ENCODE data around the gene LDLRAD3.
"Not testable (repeated sequence)": the region's sequence is repeated elsewhere in the genome, so short reads cannot be mapped to it uniquely, and the experiment has no call there.

The LDLRAD3 gene

DNA sequence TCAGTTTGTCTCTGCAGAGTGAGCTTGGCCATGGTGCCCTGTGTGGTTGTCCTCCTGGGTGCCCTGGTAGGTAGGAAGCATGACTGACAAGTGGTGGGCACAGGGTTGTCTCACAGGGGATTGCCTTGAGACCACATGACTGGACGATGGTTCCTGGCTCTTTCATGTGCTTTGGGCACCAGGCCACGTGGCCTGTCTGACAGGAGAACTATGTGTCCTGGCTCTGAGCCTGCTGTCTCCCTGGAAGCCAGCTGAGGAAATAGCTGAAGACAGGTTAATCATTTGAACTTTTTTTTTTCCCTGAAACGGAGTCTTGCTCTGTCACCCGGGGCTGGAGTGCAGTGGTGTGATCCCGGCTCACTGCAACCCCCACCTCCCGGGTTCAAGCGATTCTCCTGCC is 93.2 kb downstream of the LDLRAD3 start:
- in situ Hi-C loops (cut with HindIII; ENCODE audit: low sequenced_read_pairs), result no loop called here

DNA sequence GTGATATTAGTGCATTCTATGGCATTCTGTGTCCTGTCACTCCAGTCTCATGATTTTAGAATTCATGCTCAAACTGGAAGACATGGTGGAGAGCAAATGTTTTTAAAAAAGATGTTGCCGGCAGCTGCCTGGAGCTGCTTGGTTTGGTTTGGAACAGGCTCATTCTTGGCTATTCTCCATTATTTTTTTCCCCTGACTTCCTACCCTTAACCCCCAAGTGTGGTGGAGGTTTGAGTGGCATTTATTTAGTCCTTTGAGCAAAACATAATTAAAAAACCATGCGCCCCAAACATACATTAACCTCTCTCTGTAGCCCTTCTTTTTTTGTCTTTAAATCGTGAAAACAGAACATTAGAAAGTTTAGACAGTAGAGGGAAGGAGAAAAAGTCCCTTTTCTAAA is 94.7 kb downstream of the LDLRAD3 start:
- in situ Hi-C loops (cut with HindIII; ENCODE audit: low sequenced_read_pairs), result no loop called here

DNA sequence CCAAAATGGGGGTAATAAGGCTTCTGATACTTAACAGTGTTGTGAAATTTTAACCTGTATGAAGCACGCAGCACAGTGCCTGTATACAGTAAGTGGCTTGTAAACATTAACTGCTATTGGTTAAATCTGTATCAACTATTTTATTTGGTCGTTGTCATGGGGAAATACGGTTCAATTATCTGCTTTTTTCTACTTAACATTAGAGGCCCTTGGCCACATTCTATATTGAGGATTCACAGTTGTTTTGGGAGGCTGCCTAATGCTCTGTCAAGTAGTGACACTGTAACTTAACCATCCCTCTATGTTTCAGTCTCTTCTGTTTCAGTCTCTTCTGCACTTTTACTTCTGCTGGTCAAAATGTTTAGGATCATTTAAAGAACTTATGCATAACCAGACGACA is 95.6 kb downstream of the LDLRAD3 start:
- in situ Hi-C loops (cut with HindIII; ENCODE audit: low sequenced_read_pairs), result no loop called here

DNA sequence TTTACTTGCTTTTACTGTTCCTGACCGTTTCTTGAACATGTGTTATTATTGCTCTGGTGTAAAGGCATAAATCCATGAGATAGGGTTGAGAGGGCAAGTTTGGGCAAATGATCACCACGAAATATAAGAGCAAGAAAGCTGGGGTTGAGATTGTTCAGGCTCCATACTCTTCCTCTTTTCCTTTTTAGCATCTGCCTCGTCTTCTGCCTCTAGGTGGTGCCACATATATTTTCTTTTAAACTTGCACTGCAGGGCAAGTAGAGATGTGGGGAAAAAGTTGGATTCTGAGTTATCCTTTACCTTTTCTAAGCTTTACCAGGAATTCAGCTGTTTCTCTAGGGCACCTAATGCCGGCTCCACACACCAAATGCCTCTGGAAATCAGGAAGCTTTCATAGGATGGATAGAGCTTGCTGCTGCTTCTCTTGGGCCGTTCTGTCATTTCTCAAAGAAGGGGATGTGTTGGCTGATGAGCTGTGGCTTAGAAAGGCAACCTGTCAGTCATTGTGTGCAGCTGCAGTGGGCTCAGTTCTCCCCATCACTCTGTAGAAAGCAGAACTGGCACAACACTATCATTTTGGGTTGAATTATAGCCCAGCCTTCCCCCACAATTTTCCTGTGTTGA is 98.2 kb downstream of the LDLRAD3 start:
- in situ Hi-C loops (cut with HindIII; ENCODE audit: low sequenced_read_pairs), result no loop called here

DNA sequence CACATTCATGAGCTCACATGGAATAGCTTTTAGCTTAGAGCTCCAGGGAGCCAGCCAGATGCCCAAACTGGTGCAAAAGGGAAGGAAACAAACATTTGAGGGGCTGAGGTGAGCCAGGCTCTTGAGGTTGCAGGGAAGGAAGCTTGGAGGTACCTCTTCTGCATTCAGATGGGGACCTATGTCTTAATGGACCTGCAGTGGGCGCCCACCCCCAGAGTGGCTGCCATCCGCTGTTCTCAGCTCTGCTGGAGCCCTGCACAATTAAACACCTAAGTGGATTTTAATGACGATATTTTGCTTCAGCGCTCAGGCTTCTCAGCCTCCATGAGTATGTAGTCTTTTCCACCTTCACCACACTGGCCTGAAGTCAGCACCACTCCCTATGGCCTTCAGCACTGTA is 100.8 kb downstream of the LDLRAD3 start:
- in situ Hi-C loops (cut with HindIII; ENCODE audit: low sequenced_read_pairs), result no loop called here

DNA sequence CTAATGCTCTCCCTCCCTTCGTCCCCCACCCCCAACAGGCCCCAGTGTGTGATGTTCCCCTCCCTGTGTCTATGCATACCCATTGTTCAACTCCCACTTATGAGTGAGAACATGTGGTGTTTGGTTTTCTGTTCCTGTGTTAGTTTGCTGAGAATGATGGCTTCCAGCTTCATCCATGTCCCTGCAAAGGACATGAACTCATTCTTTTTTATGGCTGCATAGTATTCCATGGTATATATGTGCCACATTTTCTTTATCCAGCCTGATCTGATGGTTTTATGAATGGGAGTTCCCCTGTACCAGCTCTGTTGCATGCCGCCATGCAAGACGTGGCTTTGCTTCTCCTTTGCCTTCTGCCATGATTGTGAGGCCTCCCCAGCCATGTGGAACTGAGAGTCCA is 102.1 kb downstream of the LDLRAD3 start:
- in situ Hi-C loops (cut with HindIII; ENCODE audit: low sequenced_read_pairs), result not testable (repeated sequence)

DNA sequence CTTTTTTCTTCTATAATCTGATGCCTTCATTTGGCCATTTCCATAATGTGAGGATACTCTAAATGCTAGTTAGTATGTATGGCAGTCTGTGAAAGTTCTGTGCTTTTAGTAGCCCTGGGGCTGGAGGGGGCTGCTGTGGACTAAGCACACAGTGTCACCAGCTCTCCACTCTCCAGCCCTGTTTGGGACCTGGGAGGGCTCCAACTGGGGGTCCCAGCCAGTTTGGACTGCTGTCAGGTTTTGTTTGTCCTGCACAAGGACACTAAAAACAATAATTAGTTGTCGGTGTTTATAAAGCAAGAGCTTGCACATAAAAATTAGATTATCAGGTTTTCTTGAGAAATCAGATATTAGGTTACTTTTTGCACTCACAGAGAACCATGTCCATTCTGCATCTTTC is 103.1 kb downstream of the LDLRAD3 start:
- in situ Hi-C loops (cut with HindIII; ENCODE audit: low sequenced_read_pairs), result no loop called here

DNA sequence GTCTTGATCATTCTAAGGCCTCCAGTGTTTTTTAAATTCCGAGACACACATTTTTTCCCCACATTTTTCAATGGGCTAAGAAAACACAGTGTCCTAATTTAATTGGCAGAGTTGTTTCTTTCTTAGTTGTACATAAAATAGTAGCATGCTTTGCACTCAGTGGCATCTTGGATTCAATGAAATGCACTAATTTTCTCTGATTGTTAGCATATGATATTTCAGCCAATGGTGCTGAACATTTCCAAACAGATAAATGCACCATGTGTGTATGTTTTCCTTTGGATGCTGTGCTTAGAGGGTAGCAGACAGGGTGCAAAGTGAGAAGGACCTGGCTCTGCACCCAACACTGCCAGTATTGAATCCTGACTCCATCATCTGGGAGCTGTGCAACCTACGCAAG is 103.5 kb downstream of the LDLRAD3 start:
- in situ Hi-C loops (cut with HindIII; ENCODE audit: low sequenced_read_pairs), result no loop called here

DNA sequence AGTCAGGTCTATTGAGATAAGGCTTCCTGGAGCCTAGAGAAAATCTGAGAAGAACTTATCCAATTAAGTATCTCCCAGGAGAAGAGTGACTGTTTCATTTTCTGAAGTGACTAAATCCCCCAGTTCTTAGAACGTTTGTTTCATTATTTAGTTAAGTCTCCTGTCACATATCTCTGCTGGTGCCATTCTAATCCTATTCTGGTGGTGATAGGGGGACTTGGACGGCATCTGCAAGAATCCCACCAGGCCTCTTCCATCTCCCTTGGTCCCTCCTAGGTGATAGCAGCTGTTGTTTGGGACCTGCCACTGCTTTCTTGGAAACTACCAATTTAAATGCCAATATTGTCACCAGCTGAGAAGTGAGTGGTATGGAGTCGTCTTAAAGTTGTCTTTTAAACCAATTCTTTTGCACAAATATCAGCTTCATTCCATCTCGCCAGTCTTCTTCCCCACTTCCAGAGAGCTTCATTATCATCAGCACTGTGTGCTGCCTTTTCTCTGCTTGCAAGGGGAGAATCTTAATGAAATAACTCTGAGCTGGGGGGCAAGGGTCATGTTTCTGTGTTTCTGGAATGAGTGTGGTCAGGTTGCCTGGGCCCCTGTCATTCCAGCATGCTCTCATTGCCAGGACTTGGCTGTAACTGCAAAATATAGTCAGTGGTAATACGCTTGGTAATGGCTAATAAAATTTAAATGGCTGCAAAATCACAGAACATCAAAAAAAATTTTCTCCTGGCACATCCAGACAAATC is 104.8 kb downstream of the LDLRAD3 start:
- in situ Hi-C loops (cut with HindIII; ENCODE audit: low sequenced_read_pairs), result no loop called here

DNA sequence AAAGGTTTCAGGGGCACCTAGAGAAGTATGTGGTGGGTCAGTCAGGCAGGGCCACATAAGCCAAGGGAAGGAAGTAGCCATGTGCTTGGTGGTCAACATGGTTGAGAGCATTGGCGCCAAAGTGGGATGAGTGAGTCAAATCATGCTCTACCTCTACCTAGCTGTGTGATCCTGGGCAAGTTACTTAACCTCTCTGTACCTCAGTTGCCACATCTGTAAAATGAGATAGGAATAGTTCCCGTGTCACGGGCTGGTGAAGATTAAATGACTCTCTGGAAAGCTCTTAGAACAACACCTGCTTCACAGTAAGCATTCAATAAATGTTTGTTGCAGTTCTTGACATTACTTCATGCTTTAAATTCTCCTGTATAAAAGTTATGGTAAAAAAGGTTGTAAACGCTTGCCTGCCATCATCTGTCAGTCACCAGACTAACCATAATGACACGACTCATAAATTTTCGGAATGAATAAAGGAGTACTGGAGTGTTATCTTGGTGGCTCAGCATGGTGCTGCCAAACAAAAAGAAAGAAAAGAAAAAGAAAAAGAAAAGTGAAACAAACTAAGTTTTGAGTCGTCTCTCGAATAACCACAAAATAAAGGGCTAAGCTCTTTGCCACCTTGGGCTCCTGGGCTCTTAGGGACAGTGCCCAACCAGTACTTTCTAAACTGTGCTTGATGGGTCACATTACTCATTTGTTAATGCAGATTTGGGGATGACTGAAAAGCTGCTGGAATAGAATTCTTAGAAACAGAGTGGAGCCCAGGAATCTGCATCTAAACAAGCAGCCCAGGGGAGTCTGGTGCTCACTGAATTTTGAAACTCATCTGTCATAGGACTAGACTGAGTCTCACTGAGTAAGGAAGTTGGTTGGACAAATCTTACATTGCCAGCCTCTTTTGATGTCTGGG is 107.6 kb downstream of the LDLRAD3 start:
- in situ Hi-C loops (cut with HindIII; ENCODE audit: low sequenced_read_pairs), result no loop called here

DNA sequence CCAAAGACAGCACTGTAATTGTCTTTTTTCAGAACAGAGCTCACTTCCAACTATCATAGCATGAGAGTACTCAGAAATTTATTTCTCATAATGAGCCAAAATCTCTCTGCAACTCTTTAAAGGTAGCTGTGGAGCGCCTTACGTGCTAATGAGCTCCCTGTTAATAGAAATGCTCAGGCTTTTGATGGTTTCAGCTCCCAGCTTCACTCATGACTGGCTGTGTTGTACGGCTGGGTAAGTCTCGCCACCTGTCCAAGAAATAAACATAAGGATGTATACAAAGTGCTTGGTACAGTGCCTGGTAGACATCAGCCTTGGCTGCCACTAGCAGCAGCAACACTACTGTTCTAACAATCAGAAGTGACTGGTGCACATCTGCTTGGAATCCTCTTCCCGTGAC is 109.4 kb downstream of the LDLRAD3 start:
- in situ Hi-C loops (cut with HindIII; ENCODE audit: low sequenced_read_pairs), result no loop called here

DNA sequence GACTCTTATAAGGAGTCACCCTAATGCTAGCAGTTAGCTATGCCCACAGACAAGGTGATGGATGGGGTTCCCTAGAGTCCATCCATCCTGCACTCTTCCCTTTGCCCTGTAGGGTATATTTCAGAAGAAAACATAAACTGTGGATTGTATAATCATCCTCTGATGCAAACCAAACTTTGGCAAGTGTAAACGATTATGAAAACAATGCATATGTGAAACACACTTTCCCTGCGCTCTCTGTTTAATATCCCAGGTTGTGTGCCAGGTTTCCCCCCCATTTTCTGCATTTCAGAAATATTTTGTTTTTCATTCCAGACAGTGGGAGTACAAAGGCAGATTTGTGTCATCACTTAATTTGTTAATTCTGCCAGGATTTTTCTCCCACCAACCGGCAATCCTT is 110.0 kb downstream of the LDLRAD3 start:
- in situ Hi-C loops (cut with HindIII; ENCODE audit: low sequenced_read_pairs), result no loop called here

DNA sequence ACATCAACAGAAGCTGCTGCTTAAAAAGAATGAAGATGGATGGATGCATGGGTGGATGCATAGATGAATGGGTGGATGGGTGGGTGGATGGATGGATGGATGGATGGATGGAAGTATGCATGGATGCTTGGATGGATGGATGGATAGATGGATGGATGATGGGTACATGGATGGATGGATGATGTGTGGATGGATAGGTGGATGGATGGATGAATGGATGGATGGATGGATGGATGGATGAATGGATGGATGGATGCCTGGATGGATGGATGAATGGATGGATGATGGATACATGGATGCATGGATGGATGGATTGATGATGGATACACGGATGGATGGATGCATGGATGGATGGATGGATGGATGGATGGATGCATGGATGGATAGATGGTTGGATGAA is 110.8 kb downstream of the LDLRAD3 start:
- in situ Hi-C loops (cut with HindIII; ENCODE audit: low sequenced_read_pairs), result no loop called here

DNA sequence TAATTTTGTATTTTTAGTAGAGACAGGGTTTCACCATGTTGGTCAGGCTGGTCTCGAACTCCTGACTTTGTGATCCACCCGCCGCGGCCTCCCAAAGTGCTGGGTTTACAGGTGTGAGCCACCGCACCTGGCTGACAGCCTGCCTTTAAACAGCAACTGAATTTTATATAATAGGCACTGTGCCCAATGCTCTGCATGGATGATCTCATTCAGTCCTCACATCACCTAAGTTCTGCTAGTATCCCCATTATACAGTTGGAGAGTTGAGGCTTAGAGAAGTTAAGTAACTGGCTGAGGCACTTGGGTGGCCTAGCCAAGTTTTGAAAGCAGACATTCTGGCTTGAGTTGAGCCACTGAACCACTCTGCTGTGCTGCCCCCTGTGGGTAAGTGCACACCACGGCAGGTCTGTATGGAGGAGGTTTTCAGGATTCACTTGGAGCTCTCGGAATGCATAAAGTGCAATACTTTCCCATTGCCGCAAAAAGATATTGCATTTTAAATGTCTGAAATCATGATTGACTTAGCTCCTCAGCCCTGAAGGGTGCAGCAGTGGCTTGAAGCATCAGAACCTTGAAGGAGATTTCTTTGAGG is 112.4 kb downstream of the LDLRAD3 start:
- in situ Hi-C loops (cut with HindIII; ENCODE audit: low sequenced_read_pairs), result no loop called here

DNA sequence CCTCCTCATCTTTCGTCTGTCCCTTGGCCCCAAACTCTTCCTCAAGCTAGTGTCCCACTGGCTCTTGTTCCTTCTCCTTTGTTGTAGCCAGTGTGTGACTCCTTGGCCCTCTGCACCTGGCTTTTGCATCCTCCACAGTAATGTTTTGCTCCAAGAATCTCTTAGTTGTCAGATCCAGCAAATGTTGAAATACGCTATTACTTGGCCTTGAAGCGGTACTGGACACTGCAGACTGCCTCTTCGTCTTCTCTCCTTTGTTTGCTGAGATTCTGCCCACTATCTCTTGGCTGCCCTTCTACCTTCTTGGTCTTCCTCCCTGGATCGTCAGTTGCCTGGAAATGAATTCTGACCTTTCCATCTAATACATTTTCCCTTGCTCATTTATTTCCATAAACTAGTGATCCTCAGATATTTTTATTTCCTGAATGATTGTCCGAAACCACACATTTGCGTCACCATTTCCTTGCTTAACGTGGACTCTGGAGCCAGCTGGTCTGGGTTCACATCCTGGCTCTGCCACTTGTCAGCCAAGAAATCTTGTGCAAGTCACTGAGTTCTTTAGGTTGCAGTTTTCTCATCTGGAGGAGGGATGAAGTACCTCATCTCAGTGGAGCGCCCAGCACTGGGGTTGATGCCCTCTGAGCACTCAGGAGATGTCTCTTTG is 113.6 kb downstream of the LDLRAD3 start:
- in situ Hi-C loops (cut with HindIII; ENCODE audit: low sequenced_read_pairs), result no loop called here

DNA sequence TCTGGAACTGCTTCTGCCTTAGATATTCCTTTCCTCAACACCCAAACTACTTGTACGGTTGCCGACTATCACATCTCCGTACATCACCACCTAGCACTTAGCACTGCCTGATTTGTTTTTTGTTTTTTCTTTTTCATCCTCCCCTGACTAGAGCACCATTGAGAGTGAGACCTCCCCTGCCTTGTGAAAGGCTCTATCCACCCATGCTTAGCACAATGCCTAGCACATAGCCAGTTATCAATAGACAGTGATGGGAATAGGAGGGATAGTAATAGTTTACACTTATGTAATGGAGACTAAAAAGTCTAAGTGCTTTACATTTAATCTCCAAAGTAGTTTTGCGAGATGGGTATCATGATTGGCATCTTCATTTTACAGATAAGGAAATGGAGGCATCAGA is 115.8 kb downstream of the LDLRAD3 start:
- in situ Hi-C loops (cut with HindIII; ENCODE audit: low sequenced_read_pairs), result no loop called here

DNA sequence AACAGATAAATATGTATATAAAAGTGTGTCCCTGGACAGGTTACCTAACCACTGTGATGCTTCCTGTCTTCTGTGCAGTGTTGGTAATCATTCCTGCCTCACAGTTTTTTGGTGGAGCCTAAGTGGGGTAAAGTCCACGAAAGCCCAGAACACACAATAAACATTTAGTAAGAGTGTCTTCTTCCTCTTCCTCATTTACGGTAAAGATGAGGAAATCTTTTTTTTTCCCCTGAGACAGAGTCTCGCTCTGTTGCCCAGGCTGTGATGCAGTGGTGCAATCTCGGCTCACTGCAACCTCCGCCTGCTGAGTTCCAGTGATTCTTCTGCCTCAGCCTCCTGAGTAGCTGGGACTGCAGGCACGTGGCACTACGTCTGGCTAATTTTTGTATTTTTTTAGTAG is 117.1 kb downstream of the LDLRAD3 start:
- in situ Hi-C loops (cut with HindIII; ENCODE audit: low sequenced_read_pairs), result no loop called here

DNA sequence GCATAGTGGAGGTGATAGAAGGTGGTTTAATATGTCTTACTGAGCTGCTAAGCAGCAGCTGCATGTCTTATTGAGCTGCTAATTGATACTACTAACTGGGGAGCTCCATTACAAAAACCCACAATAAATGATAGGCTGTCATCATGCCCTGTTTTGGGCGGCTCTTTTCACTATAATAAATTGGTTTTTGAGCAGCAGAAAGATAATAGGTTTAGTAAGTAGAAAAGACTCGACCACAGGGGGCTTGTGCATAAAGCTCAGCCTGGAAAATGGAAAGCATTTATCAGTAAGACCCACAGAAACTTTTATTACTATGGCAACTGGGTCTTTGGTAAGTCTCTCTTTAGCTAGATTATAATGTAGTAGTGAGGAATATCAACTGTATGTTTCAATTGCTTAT is 117.6 kb downstream of the LDLRAD3 start:
- in situ Hi-C loops (cut with HindIII; ENCODE audit: low sequenced_read_pairs), result no loop called here

DNA sequence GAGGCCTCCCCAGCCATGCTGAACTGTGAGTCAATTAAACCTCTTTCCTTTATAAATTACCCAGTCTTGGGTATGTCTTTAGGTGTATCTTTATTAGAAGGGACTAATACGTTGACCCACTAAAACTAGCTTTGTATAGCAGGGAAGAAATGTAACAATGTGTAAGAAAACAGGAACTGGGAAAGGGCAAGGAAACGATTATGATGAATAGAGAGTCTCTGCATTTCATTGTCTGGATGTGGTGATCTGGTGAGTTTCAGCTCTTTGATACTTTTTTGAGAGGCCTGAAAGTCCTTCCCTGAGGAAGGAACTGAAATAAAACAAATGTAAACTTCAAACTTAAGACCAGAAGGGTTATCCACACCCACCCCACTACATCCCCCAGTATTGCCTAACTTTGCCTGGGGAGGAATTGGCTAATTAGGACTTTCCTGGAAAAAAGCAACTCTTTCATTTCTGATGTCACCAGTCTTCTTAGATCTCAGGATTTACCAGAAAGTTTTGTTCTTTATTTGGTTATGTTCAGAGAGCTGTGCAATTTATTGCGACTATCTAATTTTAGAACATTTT is 119.0 kb downstream of the LDLRAD3 start:
- in situ Hi-C loops (cut with HindIII; ENCODE audit: low sequenced_read_pairs), result no loop called here

DNA sequence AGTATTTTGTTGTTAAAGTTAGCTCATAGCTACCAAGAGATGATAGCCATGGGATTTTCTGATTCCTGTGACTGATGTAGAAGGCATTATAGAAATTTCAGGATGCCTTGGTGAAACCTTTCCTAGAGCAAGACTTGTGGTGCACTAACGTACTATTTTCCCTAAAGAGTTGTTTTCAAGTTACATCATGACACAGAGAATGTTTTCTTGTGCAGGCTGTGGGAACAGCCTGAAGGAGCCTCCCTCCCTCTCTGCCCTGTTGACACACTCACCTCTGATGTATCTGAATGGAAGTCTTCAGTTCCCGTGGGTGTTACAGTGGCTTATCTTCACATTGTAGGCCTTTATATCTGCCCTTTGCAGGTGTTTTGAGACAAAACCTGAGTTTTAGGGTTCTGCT is 121.6 kb downstream of the LDLRAD3 start:
- in situ Hi-C loops (cut with HindIII; ENCODE audit: low sequenced_read_pairs), result no loop called here

DNA sequence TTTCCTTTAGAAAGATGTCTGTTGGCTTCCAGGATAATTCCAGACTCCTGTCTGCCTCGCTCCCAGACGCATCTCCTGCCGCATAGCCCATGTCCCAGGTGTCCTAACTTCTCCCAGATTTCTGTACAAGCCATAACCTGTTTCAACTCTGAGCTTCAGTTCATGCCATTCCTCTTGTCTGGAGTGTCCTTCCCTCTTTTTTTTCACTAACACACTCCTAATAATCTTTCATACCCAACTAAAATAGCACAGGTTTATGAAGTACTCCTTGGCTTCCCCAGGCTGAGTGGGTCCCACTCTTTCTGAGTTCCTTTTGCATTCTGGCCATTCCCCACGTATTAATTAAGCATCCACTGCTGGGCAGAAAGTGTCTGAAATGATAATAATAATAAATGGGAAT is 123.0 kb downstream of the LDLRAD3 start:
- in situ Hi-C loops (cut with HindIII; ENCODE audit: low sequenced_read_pairs), result no loop called here
